Stomach smooth muscle (tissue), 2 donors: Measurements from ENCODE around the gene FHIT.

Source experiments
- H3K27ac ChIP-seq: one replicate; pipeline ENCODE4 v1.7.0; 2013; ENCODE audit warnings: mild to moderate bottlenecking, low read length, inconsistent platforms
- H3K27me3 ChIP-seq, 2 donors: one replicate each; pipeline ENCODE4 v1.7.0; 2013; ENCODE audit warnings: low read length in 2 of 2; ENCODE audit not compliant: insufficient read depth in 2 of 2, control insufficient read depth in 1 of 2
- H3K36me3 ChIP-seq, 2 donors: one replicate each; pipeline ENCODE4 v1.7.0; 2013; ENCODE audit warnings: low read length in 2 of 2; ENCODE audit not compliant: control insufficient read depth in 2 of 2, insufficient read depth in 2 of 2
- H3K4me1 ChIP-seq: one replicate; pipeline ENCODE4 v1.7.0; 2013; ENCODE audit warnings: low read length; ENCODE audit not compliant: control insufficient read depth, insufficient read depth
- H3K4me3 ChIP-seq, 2 donors: one replicate each; pipeline ENCODE4 v1.7.0; 2013; ENCODE audit warnings: low read length in 2 of 2
- H3K9ac ChIP-seq, 2 donors: one replicate each; pipeline ENCODE4 v1.7.0; 2013; ENCODE audit warnings: low read length in 2 of 2, mild to moderate bottlenecking in 1 of 2
- H3K9me3 ChIP-seq, 2 donors: one replicate each; pipeline ENCODE4 v1.7.0; 2013; ENCODE audit warnings: low read length in 2 of 2; ENCODE audit not compliant: control insufficient read depth in 2 of 2
- donor health status: healthy.
- donor health status: Pancreatic carcinoma.

FHIT gene

DNA sequence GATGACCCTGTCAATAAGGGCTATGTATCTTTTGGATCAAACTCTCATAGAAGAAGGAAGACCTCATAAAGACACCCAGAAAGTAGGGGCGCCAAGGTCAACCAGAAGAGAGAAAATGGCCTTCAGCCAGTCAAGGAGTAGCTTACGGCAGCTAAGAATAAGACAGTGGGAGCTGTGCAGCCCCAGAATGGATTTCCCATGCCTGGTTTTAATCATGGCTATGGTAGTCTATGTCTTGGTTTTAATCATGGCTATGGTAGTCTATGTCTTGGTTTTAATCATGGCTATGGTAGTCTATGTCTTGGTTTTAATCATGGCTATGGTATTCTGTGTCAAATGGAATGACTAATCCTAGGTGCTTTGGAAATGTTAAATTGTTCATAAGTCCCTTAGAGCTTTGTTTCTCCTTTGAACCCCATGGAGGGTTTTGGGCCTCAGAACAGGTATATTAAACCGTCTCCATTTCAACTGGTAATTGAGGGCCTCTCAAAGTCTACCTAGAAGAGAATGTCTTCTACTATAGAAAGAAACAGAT lies 1459.4 kb downstream of the FHIT start:
- no peak overlapping the region for H3K9ac ChIP-seq
- no peaks in the 10 kb centered on the region for H3K36me3 ChIP-seq
- H3K27me3 ChIP-seq = no peaks in the 10 kb centered on the region

DNA sequence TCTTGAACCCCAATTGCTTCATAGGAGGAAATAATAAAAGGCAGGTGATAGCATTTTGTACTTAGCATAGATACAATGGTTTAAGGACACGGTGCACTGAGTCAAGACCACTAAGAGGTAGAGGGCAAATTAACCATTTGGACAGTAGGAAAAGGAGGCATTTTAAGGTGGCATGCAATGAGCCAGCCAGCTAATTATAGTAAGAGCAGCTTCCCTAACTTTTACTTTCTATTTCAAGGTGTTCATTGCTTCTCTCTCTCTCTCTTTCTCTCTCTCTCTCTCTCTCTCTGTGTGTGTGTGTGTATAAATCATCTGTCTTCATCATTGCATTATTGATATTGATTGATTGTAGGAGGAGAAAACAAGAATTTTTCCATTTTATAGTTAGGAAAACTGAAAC lies 1461.0 kb downstream of the FHIT start:
- Histone ChIP-seq H3K36me3 (no peaks in the 10 kb centered on the region), H3K27ac (no peak overlapping the region), H3K27me3 (no peaks in the 10 kb centered on the region), H3K9me3 (no peaks in the 10 kb centered on the region), H3K9ac (no peak overlapping the region), H3K4me1 (no peaks in the 10 kb centered on the region), H3K4me3 (no peak overlapping the region)

More for the DNA sequence above, 1459.4 kb downstream of the FHIT start:
- no peak overlapping the region for H3K4me3 ChIP-seq
- H3K9me3 ChIP-seq = no peaks in the 10 kb centered on the region
- H3K27ac ChIP-seq = no peak overlapping the region
- H3K4me1 ChIP-seq = no peaks in the 10 kb centered on the region

DNA sequence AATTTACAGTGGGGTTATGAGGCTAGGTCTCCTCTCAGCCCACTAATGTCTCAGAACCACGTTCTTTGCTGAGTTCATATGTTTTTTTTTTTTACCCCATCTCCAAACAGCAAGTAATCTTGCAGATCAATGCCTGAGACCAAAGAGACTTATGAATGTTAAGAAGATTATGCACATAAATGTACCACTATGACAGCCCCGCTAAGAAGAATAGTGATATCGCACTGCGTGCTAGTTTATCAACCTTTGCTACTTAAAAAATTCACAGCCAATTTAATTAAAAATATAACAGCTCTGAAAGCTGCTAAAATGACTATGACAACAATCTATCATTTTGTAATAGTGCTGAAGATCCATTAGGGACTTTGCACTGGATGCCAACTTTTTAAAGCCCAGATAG lies 1462.5 kb downstream of the FHIT start:
- Histone ChIP-seq H3K9ac (no peak overlapping the region), H3K4me1 (no peaks in the 10 kb centered on the region), H3K36me3 (no peaks in the 10 kb centered on the region), H3K27me3 (no peaks in the 10 kb centered on the region), H3K4me3 (no peak overlapping the region), H3K27ac (no peak overlapping the region), H3K9me3 (no peaks in the 10 kb centered on the region)

DNA sequence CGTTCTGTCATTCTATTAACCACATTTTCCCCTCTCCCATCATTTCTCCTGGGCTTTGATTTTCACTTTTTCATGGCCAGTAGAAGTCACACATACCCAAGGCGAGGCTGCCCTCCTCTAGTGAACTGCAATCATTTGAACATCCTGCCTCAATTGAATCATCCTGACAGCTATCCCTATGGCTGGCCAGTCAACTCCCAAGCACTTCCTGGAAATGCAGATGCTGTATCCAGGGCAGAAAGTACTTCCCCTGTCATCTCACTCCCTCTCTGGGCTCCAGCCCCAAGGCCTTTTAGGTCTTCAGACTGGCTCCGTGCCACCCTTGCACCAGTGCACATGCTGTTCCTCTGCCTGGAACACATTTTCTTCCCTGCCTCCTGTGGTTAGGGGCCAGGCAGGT lies 1463.1 kb downstream of the FHIT start:
- Histone ChIP-seq H3K9me3 (no peaks in the 10 kb centered on the region), H3K4me3 (no peak overlapping the region), H3K36me3 (no peaks in the 10 kb centered on the region), H3K27me3 (no peaks in the 10 kb centered on the region), H3K27ac (no peak overlapping the region), H3K4me1 (no peaks in the 10 kb centered on the region), H3K9ac (no peak overlapping the region)

DNA sequence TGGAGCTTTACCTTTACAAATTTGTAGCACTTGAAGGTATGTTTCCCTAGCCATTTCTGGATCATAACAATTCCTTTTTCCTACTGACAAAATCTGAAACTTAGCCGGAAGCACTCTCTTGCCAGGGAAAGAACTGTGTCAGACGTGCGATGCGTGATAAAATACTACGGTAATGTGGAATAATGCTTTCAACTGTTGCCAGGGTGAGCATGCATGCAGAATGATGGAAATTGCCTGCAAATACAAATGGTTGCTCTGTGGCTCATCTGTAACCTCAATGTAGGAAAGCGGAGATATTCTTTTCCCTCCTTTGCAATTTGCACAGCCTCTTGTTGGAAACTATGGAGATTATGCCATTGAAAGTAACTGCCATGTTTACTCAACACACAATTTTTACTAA lies 1464.9 kb downstream of the FHIT start:
- no peaks in the 10 kb centered on the region for H3K36me3 ChIP-seq
- no peak overlapping the region for H3K27ac ChIP-seq
- H3K4me3 ChIP-seq = no peak overlapping the region
- H3K9me3 ChIP-seq = no peaks in the 10 kb centered on the region
- no peaks in the 10 kb centered on the region for H3K27me3 ChIP-seq
- no peaks in the 10 kb centered on the region for H3K4me1 ChIP-seq
- H3K9ac ChIP-seq = no peak overlapping the region

DNA sequence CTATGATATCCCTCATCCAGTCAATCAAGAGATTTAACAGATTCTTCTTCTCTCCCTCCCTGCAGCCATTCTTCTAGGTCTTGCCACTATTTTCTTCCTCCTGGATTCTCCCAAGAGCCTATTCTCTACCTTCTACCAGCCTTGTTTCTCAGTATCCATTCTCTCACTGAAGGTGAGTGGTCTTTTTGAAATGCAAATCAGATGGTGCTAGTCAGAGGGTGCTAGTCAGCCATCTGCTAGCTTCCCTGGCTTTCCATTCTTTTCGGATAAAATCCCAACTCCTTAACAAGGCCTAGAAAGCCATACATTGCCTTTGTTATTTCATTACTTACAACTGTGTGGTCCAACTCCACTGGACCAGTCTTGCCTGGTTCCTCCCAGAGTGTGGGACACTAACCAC lies 1467.1 kb downstream of the FHIT start:
- Histone ChIP-seq H3K9ac (no peak overlapping the region), H3K4me3 (no peak overlapping the region), H3K9me3 (no peaks in the 10 kb centered on the region), H3K27ac (no peak overlapping the region), H3K27me3 (no peaks in the 10 kb centered on the region), H3K4me1 (no peaks in the 10 kb centered on the region), H3K36me3 (no peaks in the 10 kb centered on the region)

DNA sequence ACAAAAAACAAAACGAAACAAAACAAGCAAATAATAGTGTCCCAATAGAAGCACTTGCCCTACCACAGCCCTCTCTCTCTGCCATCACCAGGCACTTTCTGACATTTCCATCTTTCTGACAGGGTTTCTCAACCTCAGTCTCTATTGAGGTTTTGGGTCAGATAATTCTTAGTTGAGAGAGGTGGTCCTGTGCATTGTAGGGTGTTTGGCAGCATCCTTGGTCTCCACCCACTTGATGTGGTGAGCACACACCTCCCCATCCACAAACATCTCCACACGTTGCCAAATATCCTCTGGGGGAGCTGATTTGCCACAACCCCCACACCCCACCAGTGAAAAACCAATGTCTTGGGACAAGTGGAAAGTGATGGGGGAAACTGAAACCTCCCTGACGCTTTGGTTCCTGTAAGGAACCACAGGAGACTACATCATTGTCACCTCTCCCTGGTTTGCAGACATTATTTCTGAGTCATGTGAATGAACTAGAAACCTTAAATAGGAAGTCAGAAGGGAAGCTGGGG lies 1467.7 kb downstream of the FHIT start:
- Histone ChIP-seq H3K4me3 (no peak overlapping the region), H3K9ac (no peak overlapping the region), H3K9me3 (no peaks in the 10 kb centered on the region), H3K27me3 (no peaks in the 10 kb centered on the region), H3K36me3 (no peaks in the 10 kb centered on the region), H3K27ac (no peak overlapping the region), H3K4me1 (no peaks in the 10 kb centered on the region)

DNA sequence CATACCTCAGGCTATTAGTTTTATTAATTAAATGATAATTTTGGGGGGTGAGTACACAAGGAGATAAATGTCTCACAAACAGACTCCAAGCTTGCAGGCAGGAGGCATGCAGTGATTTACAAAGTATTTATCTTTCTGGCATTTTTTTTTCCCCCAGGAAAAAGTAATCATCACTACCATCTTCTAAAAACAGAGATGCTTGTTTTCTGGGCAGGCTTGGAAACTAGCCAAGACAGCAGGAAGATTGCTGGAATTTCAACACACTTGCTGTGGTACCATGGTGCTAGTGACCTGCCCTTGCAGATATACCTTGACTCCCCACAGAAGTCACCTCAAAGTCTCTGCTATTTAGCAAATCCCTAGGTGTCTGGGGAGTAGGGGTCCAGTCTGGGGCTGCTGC lies 1468.6 kb downstream of the FHIT start:
- no peak overlapping the region for H3K27ac ChIP-seq
- no peaks in the 10 kb centered on the region for H3K9me3 ChIP-seq
- H3K4me1 ChIP-seq = no peaks in the 10 kb centered on the region
- no peak overlapping the region for H3K9ac ChIP-seq
- H3K36me3 ChIP-seq = no peaks in the 10 kb centered on the region
- no peaks in the 10 kb centered on the region for H3K27me3 ChIP-seq
- H3K4me3 ChIP-seq = no peak overlapping the region

DNA sequence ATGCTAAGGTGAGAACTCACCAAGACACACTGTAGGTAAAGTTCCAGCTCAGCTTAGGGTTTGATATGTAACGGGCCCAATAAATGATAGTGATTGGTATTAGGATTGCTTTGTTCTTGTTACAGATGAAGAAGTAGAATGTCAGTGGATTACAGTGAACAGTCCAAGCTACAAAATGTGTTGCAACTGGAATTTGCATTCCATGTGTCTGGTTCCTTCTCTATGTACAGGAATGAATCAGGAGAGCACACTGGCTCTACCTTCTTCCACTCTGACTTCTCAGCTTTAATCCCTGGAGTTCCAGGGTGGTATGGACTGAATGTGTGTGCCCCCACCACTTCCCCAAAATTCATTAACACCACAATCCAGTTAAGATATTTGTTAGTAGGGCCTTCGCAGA lies 1471.0 kb downstream of the FHIT start:
- no peaks in the 10 kb centered on the region for H3K9me3 ChIP-seq
- no peak overlapping the region for H3K4me3 ChIP-seq
- H3K27ac ChIP-seq = no peak overlapping the region
- H3K36me3 ChIP-seq = no peaks in the 10 kb centered on the region
- no peaks in the 10 kb centered on the region for H3K27me3 ChIP-seq
- H3K9ac ChIP-seq = no peak overlapping the region
- H3K4me1 ChIP-seq = no peaks in the 10 kb centered on the region

DNA sequence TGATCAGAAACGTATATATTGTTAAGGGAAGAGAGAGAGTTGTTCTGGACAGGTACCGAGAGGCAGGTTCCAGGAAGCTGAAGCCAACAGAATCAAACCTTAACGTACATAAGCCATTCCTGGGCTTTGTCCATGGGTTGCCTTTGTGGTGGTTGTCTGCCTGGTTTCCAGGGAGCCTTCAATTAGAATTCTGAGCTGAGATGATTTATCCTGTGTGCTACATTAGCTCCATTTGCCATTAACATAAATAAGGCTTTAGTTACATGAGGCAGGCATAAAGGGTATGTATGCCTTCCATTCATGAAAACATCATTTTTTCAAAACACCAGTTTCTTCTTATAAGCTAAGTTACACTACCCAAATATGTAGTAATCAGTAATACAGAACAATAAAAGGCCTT lies 1472.0 kb downstream of the FHIT start:
- Histone ChIP-seq H3K27ac (no peak overlapping the region), H3K9me3 (no peaks in the 10 kb centered on the region), H3K9ac (no peak overlapping the region), H3K36me3 (no peaks in the 10 kb centered on the region), H3K4me3 (no peak overlapping the region), H3K27me3 (no peaks in the 10 kb centered on the region), H3K4me1 (no peaks in the 10 kb centered on the region)

DNA sequence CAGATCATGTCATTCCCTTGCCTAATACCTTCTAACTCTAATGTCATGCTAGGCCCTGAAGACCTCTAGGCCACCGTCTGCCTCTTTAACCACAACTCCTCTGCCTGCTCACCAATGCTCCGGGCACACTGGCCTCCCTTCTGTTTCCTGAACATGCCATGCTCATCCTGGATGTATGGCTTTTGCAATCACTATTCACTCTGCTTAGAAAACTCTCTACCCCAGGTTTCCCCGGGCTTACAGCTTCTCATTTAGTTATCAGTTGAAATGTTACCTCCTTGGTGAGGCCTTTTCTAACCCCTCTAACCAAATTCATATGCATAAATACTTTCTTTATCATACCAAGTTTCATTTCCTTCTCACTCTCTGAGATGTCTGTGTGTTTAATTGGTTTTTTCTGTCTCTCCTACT lies 1473.6 kb downstream of the FHIT start:
- H3K27ac ChIP-seq = no peak overlapping the region

More for the DNA sequence above, 1473.6 kb downstream of the FHIT start:
- Histone ChIP-seq H3K4me1 (no peaks in the 10 kb centered on the region), H3K36me3 (no peaks in the 10 kb centered on the region), H3K9me3 (no peaks in the 10 kb centered on the region), H3K9ac (no peak overlapping the region), H3K27me3 (no peaks in the 10 kb centered on the region), H3K4me3 (no peak overlapping the region)
